H9 (cell line): ENCODE results near the gene POLR2H. TPM values are rescaled to one million over a fixed set of nuclear protein-coding genes. Genes with fewer than 3 reads are reported as not detected.

Experiments used
- DNase-seq: peaks from one replicate; pipeline ENCODE4 v3.0.0-alpha.2; 2017
- H2AFZ ChIP-seq: one replicate; pipeline ENCODE4 v1.6.1; 2013; ENCODE audit warnings: mild to moderate bottlenecking, low read length, control low read depth, moderate library complexity
- H2AK5ac ChIP-seq: 2 replicates; pipeline ENCODE4 v1.6.1; 2013; ENCODE audit warnings: low read length, control low read depth, mixed read lengths; ENCODE audit not compliant: insufficient read length
- H2BK120ac ChIP-seq: one replicate; pipeline ENCODE4 v1.6.1; 2013; ENCODE audit warnings: low read depth, mild to moderate bottlenecking, low read length, control low read depth, inconsistent platforms; ENCODE audit not compliant: poor library complexity, severe bottlenecking
- H2BK12ac ChIP-seq: 2 replicates; pipeline ENCODE4 v1.6.1; 2013; ENCODE audit warnings: low read length, control low read depth, mixed read lengths, low read depth; ENCODE audit not compliant: insufficient read length
- H2BK15ac ChIP-seq: 2 replicates; pipeline ENCODE4 v1.6.1; 2013; ENCODE audit warnings: low read depth, low read length, control low read depth
- H2BK20ac ChIP-seq: one replicate; pipeline ENCODE4 v1.6.1; 2013; ENCODE audit warnings: low read depth, mild to moderate bottlenecking, low read length, control low read depth, inconsistent platforms; ENCODE audit not compliant: poor library complexity, severe bottlenecking
- H2BK5ac ChIP-seq: 2 replicates; pipeline ENCODE4 v1.6.1; 2013; ENCODE audit warnings: low read length, control low read depth, mixed read lengths; ENCODE audit not compliant: insufficient read length
- H3K14ac ChIP-seq: 2 replicates; pipeline ENCODE4 v1.6.1; 2013; ENCODE audit warnings: low read length, control low read depth; ENCODE audit not compliant: insufficient read depth
- H3K18ac ChIP-seq: 2 replicates; pipeline ENCODE4 v1.6.1; 2013; ENCODE audit warnings: low read depth, mild to moderate bottlenecking, mixed read lengths, low read length, control low read depth; ENCODE audit not compliant: insufficient read length
- H3K23ac ChIP-seq: 2 replicates; pipeline ENCODE4 v1.6.1; 2013; ENCODE audit warnings: low read length, control low read depth, mixed read lengths, low read depth; ENCODE audit not compliant: insufficient read length
- H3K23me2 ChIP-seq: 2 replicates; pipeline ENCODE4 v1.6.1; 2013; ENCODE audit warnings: low read depth, mild to moderate bottlenecking, mixed read lengths, low read length, control low read depth; ENCODE audit not compliant: insufficient read length, poor library complexity, severe bottlenecking
- H3K27ac ChIP-seq: 2 replicates; pipeline ENCODE4 v1.5.1; 2013; ENCODE audit warnings: low read length, control low read depth, mixed read lengths, low read depth; ENCODE audit not compliant: insufficient read length
- H3K27me3 ChIP-seq: 2 replicates; pipeline ENCODE4 v1.6.1; 2013; ENCODE audit warnings: low read length, control low read depth, inconsistent platforms; ENCODE audit not compliant: insufficient read depth
- H3K4ac ChIP-seq: 2 replicates; pipeline ENCODE4 v1.6.1; 2013; ENCODE audit warnings: low read depth, mild to moderate bottlenecking, control low read depth, inconsistent platforms, low read length, moderate library complexity
- H3K4me1 ChIP-seq: 2 replicates; pipeline ENCODE4 v1.6.1; 2013; ENCODE audit warnings: low read length, control low read depth, inconsistent platforms; ENCODE audit not compliant: insufficient read depth
- H3K4me2 ChIP-seq: 2 replicates; pipeline ENCODE4 v1.6.1; 2013; ENCODE audit warnings: low read length, control low read depth, mixed read lengths; ENCODE audit not compliant: insufficient read length, insufficient read depth
- H3K56ac ChIP-seq: 2 replicates; pipeline ENCODE4 v1.6.1; 2013; ENCODE audit warnings: low read depth, mild to moderate bottlenecking, mixed read lengths, low read length, control low read depth; ENCODE audit not compliant: insufficient read length
- H3K79me1 ChIP-seq: 2 replicates; pipeline ENCODE4 v1.6.1; 2013; ENCODE audit warnings: low read depth, mild to moderate bottlenecking, moderate library complexity, low read length, control low read depth, inconsistent platforms; ENCODE audit not compliant: insufficient read depth, poor library complexity, severe bottlenecking
- H3K79me2 ChIP-seq: 2 replicates; pipeline ENCODE4 v1.6.1; 2013; ENCODE audit warnings: low read length, control low read depth, inconsistent platforms; ENCODE audit not compliant: insufficient read depth
- H3K9ac ChIP-seq: 2 replicates; pipeline ENCODE4 v1.6.1; 2013; ENCODE audit warnings: low read length, control low read depth, mixed read lengths; ENCODE audit not compliant: insufficient read length; ENCODE audit errors: extremely low read depth
- H3K9me3 ChIP-seq: one replicate; pipeline ENCODE4 v1.6.1; 2013; ENCODE audit warnings: low read depth, low read length, inconsistent platforms; ENCODE audit not compliant: control insufficient read depth
- H3T11ph ChIP-seq: one replicate; pipeline ENCODE4 v1.6.1; 2013; ENCODE audit warnings: mild to moderate bottlenecking, low read length, control low read depth, inconsistent platforms
- H4K20me1 ChIP-seq: one replicate; pipeline ENCODE4 v1.6.1; 2013; ENCODE audit not compliant: control insufficient read depth, insufficient read length, insufficient read depth
- H4K5ac ChIP-seq: 2 replicates; pipeline ENCODE4 v1.6.1; 2013; ENCODE audit warnings: low read depth, mild to moderate bottlenecking, mixed read lengths, low read length, control low read depth; ENCODE audit not compliant: insufficient read length
- H4K8ac ChIP-seq: replicated peaks from 2 replicates; pipeline ENCODE4 v1.6.1; 2013; ENCODE audit warnings: low read length, control low read depth, mixed read lengths, low read depth; ENCODE audit not compliant: insufficient read length
- H4K91ac ChIP-seq: 2 replicates; pipeline ENCODE4 v1.6.1; 2013; ENCODE audit warnings: low read depth, mild to moderate bottlenecking, moderate library complexity, mixed read lengths, low read length, control low read depth; ENCODE audit not compliant: insufficient read length
- H3K27ac Mint-ChIP-seq, 3 experiments: 2 replicates in 2 of 3; 3 replicates in 1 of 3; pipeline ENCODE4 v1.8.0; 2020 to 2021; ENCODE audit warnings: mixed read lengths in 3 of 3, mild to moderate bottlenecking in 1 of 3, moderate library complexity in 1 of 3
- H3K27me3 Mint-ChIP-seq: 2 replicates; pipeline ENCODE4 v1.8.0; 2021; ENCODE audit warnings: low read depth, mild to moderate bottlenecking, moderate library complexity, mixed read lengths
- H3K36me3 Mint-ChIP-seq, 3 experiments: 2 replicates in 2 of 3; 3 replicates in 1 of 3; pipeline ENCODE4 v1.8.0; 2020 to 2021; ENCODE audit warnings: low read depth in 3 of 3, mixed read lengths in 3 of 3; ENCODE audit not compliant: insufficient read depth in 1 of 3
- H3K4me1 Mint-ChIP-seq, 2 experiments: 2 replicates each; pipeline ENCODE4 v1.8.0; 2020; ENCODE audit warnings: mixed read lengths in 2 of 2
- H3K4me3 Mint-ChIP-seq, 2 experiments: 2 replicates in 1 of 2; 3 replicates in 1 of 2; pipeline ENCODE4 v1.8.0; 2020 to 2021; ENCODE audit warnings: mild to moderate bottlenecking in 2 of 2, mixed read lengths in 2 of 2, moderate library complexity in 1 of 2
- H3K9me3 Mint-ChIP-seq, 2 experiments: 2 replicates in 1 of 2; 3 replicates in 1 of 2; pipeline ENCODE4 v1.8.0; 2020; ENCODE audit warnings: mild to moderate bottlenecking in 2 of 2, mixed read lengths in 2 of 2, moderate library complexity in 1 of 2
- WGBS: extraction: QIAGEN DNeasy Blood & Tissue Kit; methylation state at CpG from one replicate; pipeline ENCODE4 v1.1.7; 2013; ENCODE audit warnings: missing lambda C conversion rate, low lambda C conversion rate, mixed read lengths; ENCODE audit not compliant: insufficient read length; ENCODE audit errors: extremely low coverage; 5-methylcytosine and 5-hydroxymethylcytosine counted together
- total RNA-seq: library from RNA; stranded (reverse); gene quantifications from 2 replicates; pipeline ENCODE4 v1.2.1, GENCODE V29; 2021
- TF ChIP-seq, protein P1 (sequence below): fragments of 200-600 bp; sonication (generic); conservative IDR thresholded peaks from 3 replicates; pipeline ENCODE4 v1.8.0; 2021; ENCODE audit warnings: antibody characterized with exemption, mild to moderate bottlenecking

Gene POLR2H
- total RNA-seq, 1 experiment from 2014 or later = 115 TPM

DNA sequence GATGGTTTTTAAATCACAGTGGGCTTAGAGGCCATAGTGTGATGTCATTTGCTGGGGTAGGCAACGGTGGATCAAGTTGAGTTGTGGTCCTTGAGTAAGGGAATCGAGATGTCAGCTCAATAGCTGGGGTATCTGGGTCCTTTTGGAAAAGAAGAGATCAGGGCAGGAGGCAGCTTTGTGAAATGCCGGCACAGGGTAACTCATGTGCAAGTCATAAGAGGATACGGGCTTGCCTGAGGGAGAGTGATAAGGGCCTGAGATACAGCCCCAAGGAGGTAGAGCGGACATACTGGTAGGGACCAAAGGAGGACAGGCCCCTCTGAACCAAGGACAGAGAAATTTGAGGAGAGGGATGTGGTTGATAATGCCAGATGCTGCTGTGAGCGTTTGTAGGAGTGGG lies 28.3 kb upstream of the POLR2H start:
- Histone ChIP-seq H4K20me1 (no peaks in the 10 kb centered on the region), H3K56ac (no peak overlapping the region)
- peak overlapping the region in 2 of 3 experiments; percentile 45 to 73; a peak in 4 of 7 replicates for H3K27ac Mint-ChIP-seq

More for the DNA sequence above, 28.3 kb upstream of the POLR2H start:
- no peak for DNase-seq
- H3K9me3 Mint-ChIP-seq = no peaks in the 10 kb centered on the region
- no peak overlapping the region for H2AFZ ChIP-seq
- no peaks in the 10 kb centered on the region for H3K9me3 ChIP-seq
- no peak overlapping the region for H4K8ac ChIP-seq
- no peaks in the 10 kb centered on the region for H3K79me1 ChIP-seq
- H3K27ac ChIP-seq = no peak overlapping the region
- H3K36me3 Mint-ChIP-seq = peaks cover 53 to 72% (median 61%) of the 10 kb centered on the region in 3 experiments; a peak in 6 of 7 replicates
- no peak overlapping the region for H2BK5ac ChIP-seq
- no peaks in the 10 kb centered on the region; the same call in none of the 2 replicates for H3K27me3 Mint-ChIP-seq
- no peak overlapping the region for H2BK20ac ChIP-seq
- TF ChIP-seq, protein P1, sequence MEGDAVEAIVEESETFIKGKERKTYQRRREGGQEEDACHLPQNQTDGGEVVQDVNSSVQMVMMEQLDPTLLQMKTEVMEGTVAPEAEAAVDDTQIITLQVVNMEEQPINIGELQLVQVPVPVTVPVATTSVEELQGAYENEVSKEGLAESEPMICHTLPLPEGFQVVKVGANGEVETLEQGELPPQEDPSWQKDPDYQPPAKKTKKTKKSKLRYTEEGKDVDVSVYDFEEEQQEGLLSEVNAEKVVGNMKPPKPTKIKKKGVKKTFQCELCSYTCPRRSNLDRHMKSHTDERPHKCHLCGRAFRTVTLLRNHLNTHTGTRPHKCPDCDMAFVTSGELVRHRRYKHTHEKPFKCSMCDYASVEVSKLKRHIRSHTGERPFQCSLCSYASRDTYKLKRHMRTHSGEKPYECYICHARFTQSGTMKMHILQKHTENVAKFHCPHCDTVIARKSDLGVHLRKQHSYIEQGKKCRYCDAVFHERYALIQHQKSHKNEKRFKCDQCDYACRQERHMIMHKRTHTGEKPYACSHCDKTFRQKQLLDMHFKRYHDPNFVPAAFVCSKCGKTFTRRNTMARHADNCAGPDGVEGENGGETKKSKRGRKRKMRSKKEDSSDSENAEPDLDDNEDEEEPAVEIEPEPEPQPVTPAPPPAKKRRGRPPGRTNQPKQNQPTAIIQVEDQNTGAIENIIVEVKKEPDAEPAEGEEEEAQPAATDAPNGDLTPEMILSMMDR = no peak
- no peak overlapping the region for H2BK120ac ChIP-seq
- H3K18ac ChIP-seq = no peak overlapping the region
- H2AK5ac ChIP-seq = no peak overlapping the region
- H4K5ac ChIP-seq = no peak overlapping the region
- no peak overlapping the region for H3K9ac ChIP-seq
- H3K4me1 ChIP-seq = no peaks in the 10 kb centered on the region
- H3K27me3 ChIP-seq = no peaks in the 10 kb centered on the region
- H3K14ac ChIP-seq = no peak overlapping the region
- no peak overlapping the region for H3K23ac ChIP-seq
- H2BK15ac ChIP-seq = no peak overlapping the region
- no peak overlapping the region for H3K4ac ChIP-seq
- no peak overlapping the region for H3K4me3 Mint-ChIP-seq
- H3T11ph ChIP-seq = no peak overlapping the region
- no CpG with 5 or more reads among the region's 6 CpGs for WGBS
- no peaks in the 10 kb centered on the region for H3K79me2 ChIP-seq
- H2BK12ac ChIP-seq = no peak overlapping the region
- H3K4me1 Mint-ChIP-seq = peaks cover 25 to 30% of the 10 kb centered on the region in 2 experiments
- peaks cover 7% of the 10 kb centered on the region for H3K23me2 ChIP-seq
- no peak overlapping the region for H4K91ac ChIP-seq
- no peak overlapping the region for H3K4me2 ChIP-seq
